Prostate gland (tissue), 2 donors: Measurements from ENCODE around the gene TCP11L1. TPM values are rescaled to one million over a fixed set of nuclear protein-coding genes. Genes with fewer than 3 reads are reported as not detected.

Source experiments
- DNase-seq: peaks from one replicate; pipeline ENCODE4 v3.0.0-alpha.2; 2019; ENCODE audit warnings: low spot score
- H3K27ac ChIP-seq, 2 donors: fragments of 200-600 bp; sonication (generic); 2 replicates each; pipeline ENCODE4 v1.5.1; 2017 to 2019
- H3K27me3 ChIP-seq: fragments of 200-600 bp; sonication (generic); replicated peaks from 2 replicates; pipeline ENCODE4 v1.5.1; 2019; ENCODE audit not compliant: insufficient read depth
- H3K36me3 ChIP-seq, 2 donors: fragments of 200-600 bp; sonication (generic); 1 replicate in 1 of 2; 2 replicates in 1 of 2; pipeline versions ENCODE4 v1.5.1 to v1.8.1; 2017 to 2019
- H3K4me1 ChIP-seq: fragments of 200-600 bp; sonication (generic); replicated peaks from 2 replicates; pipeline ENCODE4 v1.5.1; 2019
- H3K4me3 ChIP-seq, 2 donors: fragments of 200-600 bp; sonication (generic); 2 replicates each; pipeline ENCODE4 v1.5.1; 2017 to 2019
- H3K9me3 ChIP-seq: fragments of 200-600 bp; sonication (generic); 2 replicates; pipeline ENCODE4 v1.5.1; 2017
- CTCF ChIP-seq, 4 experiments: fragments of 200-600 bp in 2 of 4; fragments of 450-650 bp in 2 of 4; sonication (generic) in 2 of 4; IDR thresholded peaks; 1 replicate in 3 of 4; 2 replicates in 1 of 4; pipeline ENCODE4 v1.5.1; 2016 to 2019; ENCODE audit warnings: antibody characterized with exemption in 4 of 4, mild to moderate bottlenecking in 2 of 4, moderate library complexity in 2 of 4
- POLR2A ChIP-seq: fragments of 450-650 bp; IDR thresholded peaks from one replicate; pipeline ENCODE4 v1.6.1; 2016; ENCODE audit warnings: antibody characterized with exemption, mild to moderate bottlenecking
- POLR2AphosphoS5 ChIP-seq: sonication (generic); formaldehyde crosslinking; IDR thresholded peaks from one replicate; pipeline ENCODE4 v1.6.1; 2017; ENCODE audit warnings: antibody characterized with exemption
- WGBS: methylation state at CpG from one replicate; pipeline ENCODE4 v1.1.5; 2018; 5-methylcytosine and 5-hydroxymethylcytosine counted together
- intact Hi-C: fragments of 100-400 bp; cut with DNase I; formaldehyde crosslinking; loops from one replicate; pipeline ENCODE4 v1.14.2; 2022
- total RNA-seq, 2 donors: library from RNA; depleted of rRNA; stranded (reverse); fragments of >200 nt; gene quantifications; one replicate each; pipeline ENCODE4 v1.1.0, GENCODE V29; 2016

TCP11L1 gene
- total RNA-seq, 2 donors from 2014 or later: 15.3 to 27.1 TPM

DNA sequence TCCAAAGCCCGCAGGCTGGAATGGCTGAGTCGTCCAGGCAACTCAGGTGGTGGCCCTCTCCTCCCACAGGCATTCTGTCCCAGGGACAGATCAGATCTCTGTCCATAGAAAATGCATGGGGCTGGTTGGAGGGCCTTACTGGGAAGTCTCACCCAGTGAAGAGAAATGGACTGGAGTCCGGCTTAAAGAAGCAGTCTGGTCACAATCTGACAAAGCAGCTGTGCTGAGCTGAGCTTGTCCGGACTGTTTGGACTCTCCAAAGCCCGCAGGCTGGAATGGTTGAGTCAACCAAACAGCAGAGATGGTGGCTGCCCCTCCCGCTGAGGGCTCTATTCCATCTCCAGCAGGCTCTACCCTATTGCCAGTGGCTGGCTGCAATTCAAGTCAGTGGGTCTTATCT is 38.1 kb upstream of the TCP11L1 start:
- Histone ChIP-seq H3K36me3 (no peaks in the 10 kb centered on the region), H3K4me1 (no peaks in the 10 kb centered on the region), H3K4me3 (no peak overlapping the region), H3K9me3 (no peaks in the 10 kb centered on the region), H3K27ac (no peak overlapping the region), H3K27me3 (no peaks in the 10 kb centered on the region)
- intact Hi-C loops: no loop called here
- DNase-seq: no peak
- WGBS: 81% methylated on average over 6 of the region's 6 CpGs
- TF ChIP-seq POLR2AphosphoS5 (no peak), POLR2A (no peak)

DNA sequence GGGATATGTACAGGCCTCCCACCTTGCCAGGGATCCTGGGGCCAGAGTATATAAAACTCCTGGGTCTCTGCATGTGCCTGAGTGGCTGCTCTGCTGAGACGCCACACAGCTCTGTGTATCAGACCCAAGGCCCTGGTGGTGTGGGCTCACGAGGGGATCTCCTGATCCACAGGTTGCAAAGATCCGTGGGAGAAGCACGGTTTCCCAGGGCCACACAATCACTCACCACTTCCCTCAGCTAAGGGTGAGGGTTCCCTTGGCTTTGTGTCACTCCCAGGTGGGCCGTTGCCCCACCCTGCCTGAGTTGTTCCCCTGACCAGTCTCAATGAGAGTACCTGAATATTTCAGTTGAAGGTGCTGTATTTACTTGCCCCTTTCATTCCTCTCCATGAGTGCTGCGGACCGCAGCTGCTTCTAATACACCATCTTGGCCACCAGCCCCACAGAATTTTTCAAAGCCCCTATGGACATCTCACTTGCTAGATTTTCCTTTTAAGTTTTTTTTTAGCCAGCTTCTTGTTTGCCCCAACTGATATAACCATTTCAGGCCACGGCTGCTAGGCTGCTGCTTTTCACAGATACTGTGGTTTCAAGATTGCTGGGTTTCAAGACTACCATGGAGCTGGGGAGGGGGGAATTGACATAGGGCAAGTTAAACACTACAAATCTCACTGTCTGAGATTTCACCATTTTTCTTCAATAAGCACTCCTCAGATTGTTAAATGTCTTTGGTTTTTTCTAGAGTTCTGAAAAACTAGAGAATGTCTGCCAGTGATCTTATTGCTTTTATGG is 37.4 kb upstream of the TCP11L1 start:
- Histone ChIP-seq H3K36me3 (no peaks in the 10 kb centered on the region), H3K27ac (no peak overlapping the region), H3K4me1 (no peaks in the 10 kb centered on the region), H3K9me3 (no peaks in the 10 kb centered on the region), H3K4me3 (no peak overlapping the region), H3K27me3 (no peaks in the 10 kb centered on the region)
- no peak for TF ChIP-seq POLR2A
- TF ChIP-seq POLR2AphosphoS5: no peak
- no peak for TF ChIP-seq CTCF (IDR thresholded peaks at IDR 0.05)
- no peak for DNase-seq
- WGBS: 83% methylated on average over 8 of the region's 8 CpGs
- intact Hi-C loops: no loop called here

DNA sequence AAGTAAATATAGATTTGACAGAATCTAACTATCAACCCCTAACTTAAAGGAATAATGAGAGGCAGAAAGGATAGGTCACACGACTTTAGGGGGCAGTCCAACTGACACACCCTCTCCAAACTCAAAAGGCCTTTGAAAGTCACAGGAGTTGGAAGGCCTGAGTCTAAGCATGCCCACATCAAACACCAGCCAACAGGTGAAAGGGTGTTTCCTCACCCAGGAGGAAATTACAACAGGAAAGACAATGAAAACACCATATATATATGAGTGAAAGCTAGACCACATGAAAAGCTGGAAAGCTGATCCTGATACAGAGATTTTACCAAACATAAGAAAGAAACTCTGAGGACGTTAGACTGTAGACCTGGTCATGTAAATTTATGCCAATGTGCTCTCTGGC is 34.2 kb upstream of the TCP11L1 start:
- Histone ChIP-seq H3K9me3 (no peaks in the 10 kb centered on the region), H3K4me1 (no peaks in the 10 kb centered on the region), H3K27ac (no peak overlapping the region), H3K4me3 (no peak overlapping the region), H3K36me3 (no peaks in the 10 kb centered on the region), H3K27me3 (no peaks in the 10 kb centered on the region)
- no peak for DNase-seq
- TF ChIP-seq POLR2A (no peak), CTCF (IDR thresholded peaks at IDR 0.05) (no peak), POLR2AphosphoS5 (no peak)
- WGBS: 32% methylated on average over 2 of the region's 2 CpGs
- intact Hi-C loops: no loop called here

DNA sequence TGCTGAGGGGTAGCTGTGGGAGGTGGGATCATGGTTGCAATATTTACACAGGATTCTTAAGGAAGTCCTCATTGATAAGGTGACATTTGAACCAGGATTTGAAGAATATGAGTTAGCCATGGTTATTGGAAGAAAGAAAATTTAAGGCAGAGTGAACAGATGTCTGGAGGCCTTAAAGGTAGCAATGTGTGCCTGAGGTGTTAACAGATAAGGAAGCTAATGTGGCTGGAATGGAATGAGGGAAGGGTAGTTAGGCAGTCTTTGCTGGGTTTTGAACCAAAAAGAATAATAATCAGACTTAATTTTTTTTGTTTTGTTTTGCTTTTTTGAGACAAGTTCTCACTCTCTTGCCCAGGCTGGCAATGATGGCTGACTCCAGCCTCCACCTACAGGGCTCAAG is 33.4 kb upstream of the TCP11L1 start:
- Histone ChIP-seq H3K9me3 (no peaks in the 10 kb centered on the region), H3K36me3 (no peaks in the 10 kb centered on the region), H3K4me3 (no peak overlapping the region), H3K27me3 (no peaks in the 10 kb centered on the region), H3K27ac (no peak overlapping the region), H3K4me1 (no peaks in the 10 kb centered on the region)
- intact Hi-C loops: no loop called here
- TF ChIP-seq CTCF (IDR thresholded peaks at IDR 0.05) (no peak), POLR2AphosphoS5 (no peak), POLR2A (no peak)
- DNase-seq: no peak

GRCh38 chr11:33013755-33014154 is 25.6 kb upstream of the TCP11L1 start:
- TF ChIP-seq POLR2AphosphoS5: no peak
- TF ChIP-seq POLR2A: no peak
- no peak for TF ChIP-seq CTCF (IDR thresholded peaks at IDR 0.05)
- H3K9me3 ChIP-seq: no peaks in the 10 kb centered on the region
- 52% methylated on average over 1 of the region's 1 CpG for WGBS
- intact Hi-C loops: no loop called here
- H3K27me3 ChIP-seq: peaks cover 6% of the 10 kb centered on the region
- H3K27ac ChIP-seq: no peak overlapping the region
- no peak overlapping the region for H3K4me3 ChIP-seq
- H3K4me1 ChIP-seq: no peaks in the 10 kb centered on the region
- no peak for DNase-seq
- no peaks in the 10 kb centered on the region for H3K36me3 ChIP-seq
